Superior temporal gyrus (tissue), 1 donor: Measurements from ENCODE around the gene PXMP2.
"Not testable (repeated sequence)": the region's sequence is repeated elsewhere in the genome, so short reads cannot be mapped to it uniquely, and the experiment has no call there.

Experiments
- DNase-seq: peaks from one replicate; pipeline ENCODE4 v3.0.0-alpha.2; 2016; ENCODE audit errors: extremely low spot score

The PXMP2 gene

DNA sequence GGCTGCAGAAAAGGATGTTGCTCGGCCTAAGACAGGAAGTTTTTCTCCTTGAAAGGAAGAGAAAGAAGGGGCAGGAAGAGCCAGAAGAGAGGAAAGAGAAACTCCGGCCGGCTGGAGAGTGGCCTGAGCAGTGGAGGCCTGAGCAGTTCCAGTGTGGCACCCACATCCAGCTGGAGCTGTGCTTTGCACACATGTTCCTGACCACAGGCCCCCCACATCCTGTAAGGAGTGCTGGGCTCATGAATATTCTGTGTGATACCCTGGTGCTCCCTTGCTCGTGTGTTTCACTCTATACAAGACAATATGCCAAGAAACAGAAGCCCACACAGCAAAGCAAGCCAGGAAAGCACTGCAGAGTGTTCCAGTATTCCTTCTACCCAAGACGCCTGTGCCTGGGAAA lies 27.3 kb upstream of the PXMP2 start:
- DNase-seq: no peak

DNA sequence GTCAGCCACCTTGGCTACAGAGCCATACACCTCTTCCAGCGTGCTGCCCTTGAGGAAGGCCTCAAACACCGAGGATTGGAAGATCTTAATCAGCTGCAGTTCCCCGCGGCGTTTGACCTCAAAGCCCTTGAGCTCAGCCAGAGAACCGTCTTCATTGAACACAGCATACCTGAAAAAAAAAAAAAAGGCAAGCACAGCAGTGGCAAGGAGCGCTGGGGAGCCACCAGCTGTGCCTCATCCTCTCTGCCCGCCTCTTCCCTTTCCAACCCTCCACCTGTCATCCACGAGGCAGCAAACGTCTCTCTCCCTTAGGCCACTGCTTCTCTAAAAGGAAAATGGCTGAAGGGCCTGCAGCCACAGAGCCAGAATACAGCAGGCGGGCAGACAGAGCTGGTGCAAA lies 26.4 kb upstream of the PXMP2 start:
- DNase-seq: no peak

DNA sequence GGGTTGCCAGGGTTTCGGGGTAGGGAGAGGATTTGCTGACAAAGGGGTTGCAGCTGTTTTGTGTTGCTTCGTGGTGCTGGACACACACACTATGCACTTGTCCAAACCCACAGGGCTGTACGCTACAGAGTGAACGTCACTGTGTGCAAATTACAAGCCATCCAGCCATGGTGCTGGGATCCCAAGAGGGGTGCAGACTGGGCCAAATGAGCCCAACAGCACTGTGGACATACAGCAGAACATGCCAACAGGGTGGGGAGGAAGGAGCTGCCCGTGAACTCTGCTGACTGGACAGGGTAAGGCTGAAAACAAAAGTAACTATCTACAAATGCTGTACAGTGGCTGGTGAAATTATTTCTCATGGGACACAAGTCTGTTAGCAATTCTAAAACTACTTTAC lies 25.4 kb upstream of the PXMP2 start:
- DNase-seq: no peak

DNA sequence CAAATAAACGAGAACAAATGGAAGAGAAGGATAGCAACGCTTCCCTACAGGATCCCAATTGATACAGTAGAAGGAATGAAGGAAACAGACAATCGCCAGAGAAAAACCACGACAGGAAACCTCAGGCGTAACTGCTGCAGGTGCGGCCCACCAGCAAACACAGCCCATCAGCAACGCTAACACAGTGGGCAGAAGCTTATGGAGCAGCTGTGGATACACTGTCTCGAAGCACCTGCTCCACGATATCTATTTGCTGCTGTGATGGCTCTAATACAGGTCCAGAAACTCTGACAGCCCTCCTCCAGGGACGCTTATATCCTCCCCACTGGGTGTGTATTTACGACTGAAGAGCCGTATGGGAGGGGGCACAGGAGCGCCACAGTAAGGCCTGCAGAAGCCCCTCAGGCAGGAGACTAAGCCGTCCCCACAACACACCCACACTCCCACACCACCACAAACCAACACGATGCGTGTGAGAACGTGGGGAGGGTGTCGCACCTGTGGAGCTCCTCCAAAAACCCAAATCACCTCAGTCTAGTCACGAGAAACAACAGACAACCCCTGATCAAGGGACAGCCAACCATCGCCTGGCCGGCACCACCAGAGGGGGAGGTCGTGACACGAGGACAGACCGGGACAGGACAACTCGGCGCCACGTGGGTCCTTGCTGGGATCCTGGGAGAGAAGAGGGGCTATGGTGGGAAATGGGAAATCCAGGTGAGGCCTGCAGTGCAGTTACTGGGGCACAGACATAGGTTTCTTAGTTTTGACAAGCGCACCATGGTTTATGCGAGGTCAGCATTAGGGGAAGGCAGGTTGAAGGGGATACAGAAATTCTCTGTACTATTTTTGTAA lies 24.3 kb upstream of the PXMP2 start:
- DNase-seq: no peak

DNA sequence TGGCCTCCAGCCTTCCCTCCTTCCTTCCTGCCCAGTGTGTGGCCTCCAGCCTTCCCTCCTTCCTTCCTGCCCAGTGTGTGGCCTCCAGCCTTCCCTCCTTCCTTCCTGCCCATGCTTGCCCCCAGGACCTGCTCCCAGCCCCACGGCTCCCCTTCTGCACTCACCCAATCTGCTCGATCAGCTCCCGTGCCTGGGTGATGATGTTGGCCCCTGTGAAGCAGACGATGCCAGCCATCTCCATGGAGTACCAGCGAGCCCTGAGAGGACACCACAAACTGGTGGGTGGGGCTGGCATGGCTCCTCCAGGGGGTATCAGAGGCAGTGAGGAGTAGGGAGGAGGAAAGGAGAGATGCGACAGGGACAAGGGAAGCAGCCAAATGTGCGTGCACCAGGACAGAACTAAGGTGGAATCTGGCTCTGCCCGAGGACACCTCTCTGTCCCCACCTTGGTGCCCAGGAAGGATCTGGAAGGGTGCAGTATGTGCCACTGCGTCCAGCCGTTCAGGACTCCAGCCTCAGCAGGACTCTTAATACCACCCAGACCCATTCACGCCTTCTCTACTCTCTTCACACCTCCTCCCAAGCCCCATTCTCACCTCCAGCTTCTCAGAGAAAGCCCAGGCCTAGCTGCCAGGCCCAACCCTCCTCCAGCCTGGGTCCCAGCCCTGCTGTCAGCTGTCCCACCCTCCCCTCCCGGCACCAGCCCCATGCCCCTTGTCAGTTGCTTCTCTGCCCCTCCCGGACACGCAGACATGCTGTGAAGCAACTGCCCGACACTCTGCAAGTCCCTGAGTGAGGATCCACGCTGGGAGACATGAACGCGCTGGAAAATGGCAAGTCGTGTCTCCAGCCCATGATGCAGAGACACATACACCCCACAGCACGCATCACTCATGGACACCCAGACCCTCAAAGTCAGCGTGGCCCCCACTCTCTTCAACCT lies 22.9 kb upstream of the PXMP2 start:
- no peak for DNase-seq

DNA sequence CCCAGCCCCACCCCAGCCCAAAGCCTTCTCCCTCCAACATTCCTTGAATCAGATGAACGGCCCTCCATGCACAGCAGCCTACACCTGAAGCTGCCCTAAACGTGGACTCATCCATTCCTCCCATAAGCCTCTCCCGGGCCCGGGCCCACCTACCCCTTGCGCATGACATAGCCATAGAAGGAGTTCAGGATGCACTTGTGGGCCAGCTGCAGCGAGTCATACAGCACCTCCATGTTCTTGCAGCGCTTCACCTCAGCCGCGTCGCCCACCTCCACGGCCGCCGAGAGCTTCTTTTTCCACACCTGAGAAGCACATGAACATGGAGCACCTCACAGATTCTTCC lies 22.3 kb upstream of the PXMP2 start:
- DNase-seq: no peak

DNA sequence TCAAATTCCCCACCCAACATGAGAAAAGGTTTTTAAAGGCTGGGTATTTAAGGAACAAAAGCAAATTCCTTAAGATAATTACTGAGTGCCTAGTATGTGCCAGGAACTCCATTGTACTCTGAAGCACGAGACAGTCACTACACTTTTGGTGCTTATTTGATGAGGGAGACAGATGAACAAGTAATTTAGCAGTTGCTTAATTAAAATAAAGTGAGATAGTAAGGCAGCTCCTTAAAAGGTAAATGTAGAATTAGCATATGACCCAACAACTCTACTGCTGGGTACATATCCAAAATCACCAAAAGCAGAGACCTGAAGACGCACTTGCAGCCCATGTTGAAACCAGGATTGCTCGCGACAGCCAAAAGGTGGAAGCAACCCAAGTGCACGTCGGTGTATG lies 21.6 kb upstream of the PXMP2 start:
- no peak for DNase-seq

DNA sequence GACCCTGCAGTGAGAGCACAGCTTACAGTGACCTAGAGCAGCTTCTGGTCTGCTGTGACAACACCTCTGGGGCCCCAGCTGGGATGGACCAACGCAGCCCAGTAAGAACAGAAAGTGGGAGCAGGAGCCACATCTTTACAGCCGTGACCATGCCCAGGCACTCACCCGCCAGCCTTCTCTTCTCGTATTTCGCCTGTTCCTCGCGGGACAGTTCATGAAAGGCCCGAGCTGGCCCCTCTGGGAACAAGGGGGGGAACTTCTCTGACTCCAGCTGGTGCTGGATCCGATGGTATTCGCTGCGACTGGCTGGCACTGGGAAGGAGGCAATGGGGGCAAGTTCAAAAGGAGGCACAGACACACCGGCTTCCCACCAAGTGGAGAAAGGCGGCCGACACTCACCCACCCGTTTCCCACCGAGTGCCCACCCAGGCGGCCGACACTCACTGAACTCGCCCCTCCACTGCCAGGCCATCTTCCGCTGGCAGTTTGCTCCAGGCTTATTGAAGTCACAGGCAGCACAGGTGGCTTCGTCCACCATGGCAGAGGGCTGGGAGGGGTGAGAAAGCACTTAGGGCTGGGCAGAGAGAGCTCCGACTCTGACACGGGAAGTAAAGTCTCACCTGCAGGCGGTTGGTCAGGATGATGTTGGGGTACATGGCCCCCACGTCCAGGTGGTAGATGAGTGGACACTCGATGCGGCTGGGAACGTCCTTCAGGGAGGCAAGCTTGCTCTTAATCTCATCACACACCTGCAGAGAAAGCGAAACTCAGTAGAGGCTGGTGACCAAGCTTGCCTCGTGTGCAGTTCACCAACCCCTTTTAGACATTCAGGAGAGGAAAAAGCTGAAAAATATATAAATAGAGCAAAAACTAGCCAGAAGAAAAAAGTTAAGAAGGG lies 18.9 kb upstream of the PXMP2 start:
- DNase-seq: no peak

DNA sequence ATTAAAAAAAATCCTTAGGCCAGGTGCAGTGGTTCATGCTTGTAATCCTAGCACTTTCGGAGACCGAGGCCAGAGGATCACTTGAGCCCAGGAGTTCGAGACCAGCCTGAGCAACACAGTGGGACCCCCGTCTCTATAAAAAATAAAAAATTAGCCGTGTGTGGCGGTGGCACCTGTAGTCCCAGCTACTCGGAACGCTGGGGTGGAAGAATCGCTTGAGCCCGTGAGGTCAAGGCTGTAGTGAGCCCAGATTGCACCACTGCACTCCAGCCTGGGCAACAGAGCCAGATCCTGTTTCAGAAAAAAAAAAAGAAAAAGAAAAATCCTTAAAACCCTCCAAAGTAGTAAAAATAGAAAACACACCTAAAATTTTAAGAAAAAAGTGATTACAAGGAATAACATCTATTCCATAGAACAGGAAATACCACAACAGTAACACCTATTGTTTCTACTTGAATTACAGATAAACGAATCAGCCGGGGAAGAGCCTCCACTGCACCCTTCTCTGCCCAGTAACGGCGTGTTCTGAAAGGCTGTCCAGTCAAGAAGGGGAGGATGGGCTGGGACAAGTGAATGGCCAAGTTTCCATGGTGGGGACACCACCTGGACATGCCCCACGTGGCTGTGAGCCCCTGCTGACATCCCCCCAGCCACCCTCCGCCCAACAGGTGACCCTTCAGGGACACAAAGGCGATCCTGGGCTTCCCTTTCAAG lies 18.1 kb upstream of the PXMP2 start:
- DNase-seq: no peak

DNA sequence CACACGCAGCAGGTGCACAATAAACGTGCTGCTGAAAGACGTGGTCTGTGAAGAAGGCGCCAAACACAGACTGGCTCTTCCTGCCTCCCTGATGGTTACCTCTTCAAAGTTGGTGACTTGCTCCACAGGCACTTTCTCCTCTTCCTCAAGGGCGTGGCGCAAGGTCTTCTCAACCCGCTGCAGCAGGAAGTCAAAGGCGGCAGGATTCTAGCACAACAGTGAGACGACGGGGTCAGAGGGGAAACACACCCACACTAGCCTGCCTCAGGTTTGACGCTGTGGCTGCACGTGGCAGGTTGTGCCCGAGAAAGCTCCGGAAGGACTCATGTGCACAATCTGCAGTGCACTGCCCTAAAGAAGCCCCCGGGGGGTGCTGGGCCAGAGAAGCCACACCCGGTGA lies 15.3 kb upstream of the PXMP2 start:
- no peak for DNase-seq

DNA sequence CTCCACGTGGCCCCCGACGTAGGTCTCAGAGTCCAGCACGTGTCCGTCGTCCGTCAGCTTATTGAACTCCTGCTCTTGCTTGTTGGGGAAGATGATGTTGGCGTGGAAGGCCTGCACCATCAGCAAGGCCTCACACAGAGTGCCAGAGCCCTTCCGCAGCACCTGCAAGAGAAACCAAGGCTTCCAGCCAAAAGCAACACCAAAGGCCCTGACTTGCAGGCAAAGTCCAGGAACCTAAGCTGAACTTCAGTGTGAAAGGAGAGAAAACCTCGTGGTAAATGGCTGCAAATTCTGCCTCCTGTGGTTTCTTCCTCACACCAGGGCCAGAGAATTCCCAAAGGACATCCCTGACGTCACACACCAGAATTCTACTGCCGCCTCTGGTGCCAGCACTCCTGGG lies 14.7 kb upstream of the PXMP2 start:
- no peak for DNase-seq

DNA sequence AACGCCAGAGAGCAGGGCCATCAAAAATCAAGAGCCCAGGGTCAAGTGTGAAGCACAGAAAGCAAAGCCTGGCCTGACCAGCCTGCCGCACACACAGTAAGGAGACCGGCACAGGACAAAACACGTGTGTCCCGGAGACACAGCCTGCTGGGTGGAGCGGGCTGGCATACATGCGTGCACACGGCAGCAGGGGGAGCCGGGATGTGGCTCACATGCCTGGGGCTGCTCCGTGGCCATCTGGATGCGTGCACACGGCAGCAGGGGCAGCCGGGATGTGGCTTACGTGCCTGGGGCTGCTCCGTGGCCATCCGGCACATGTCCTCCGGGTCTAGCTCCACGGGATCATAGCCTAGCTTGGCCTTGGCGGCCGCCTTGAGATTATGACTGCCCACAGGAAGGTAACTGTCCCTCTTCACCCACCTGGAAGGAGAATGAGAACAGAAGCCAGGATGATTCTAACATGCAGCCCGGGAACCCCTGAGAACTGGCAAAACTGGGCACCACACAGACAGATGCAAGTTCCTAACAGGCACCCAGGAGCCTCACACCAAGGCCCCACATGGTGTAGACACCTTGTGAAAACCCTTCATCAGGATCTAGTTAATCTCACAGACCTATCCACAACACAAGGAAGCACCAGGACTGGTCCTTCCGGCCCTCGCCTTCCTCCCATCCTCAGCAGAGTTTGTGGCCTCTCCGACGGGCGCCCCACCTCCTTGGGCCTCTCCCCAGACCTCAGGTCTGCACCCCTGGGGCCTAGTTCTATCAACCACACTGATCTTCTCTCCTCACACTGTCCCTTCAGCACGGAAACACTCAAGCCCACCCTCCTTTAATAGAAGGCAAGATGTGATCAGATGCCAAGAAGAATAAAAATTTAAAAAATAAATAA lies 13.9 kb upstream of the PXMP2 start:
- no peak for DNase-seq

DNA sequence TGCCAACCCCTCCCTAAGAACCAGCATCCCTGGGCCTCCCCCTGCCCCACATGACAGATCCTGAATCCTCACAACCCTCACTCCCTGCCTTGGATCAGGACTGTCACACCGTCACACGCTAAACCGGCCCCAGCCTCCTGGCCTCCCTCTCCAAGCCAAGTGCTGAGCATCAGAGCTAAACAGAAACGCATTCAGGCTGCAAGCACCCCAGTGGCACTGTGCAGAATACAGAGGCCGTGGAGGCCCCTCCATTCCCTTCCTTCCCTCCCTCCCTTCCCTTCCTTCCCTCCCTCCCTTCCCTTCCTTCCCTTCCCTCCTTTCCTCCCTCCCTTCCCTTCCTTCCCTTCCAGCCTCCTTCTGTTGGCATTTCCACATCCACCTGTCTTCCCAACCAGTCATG lies 12.8 kb upstream of the PXMP2 start:
- DNase-seq: no peak

DNA sequence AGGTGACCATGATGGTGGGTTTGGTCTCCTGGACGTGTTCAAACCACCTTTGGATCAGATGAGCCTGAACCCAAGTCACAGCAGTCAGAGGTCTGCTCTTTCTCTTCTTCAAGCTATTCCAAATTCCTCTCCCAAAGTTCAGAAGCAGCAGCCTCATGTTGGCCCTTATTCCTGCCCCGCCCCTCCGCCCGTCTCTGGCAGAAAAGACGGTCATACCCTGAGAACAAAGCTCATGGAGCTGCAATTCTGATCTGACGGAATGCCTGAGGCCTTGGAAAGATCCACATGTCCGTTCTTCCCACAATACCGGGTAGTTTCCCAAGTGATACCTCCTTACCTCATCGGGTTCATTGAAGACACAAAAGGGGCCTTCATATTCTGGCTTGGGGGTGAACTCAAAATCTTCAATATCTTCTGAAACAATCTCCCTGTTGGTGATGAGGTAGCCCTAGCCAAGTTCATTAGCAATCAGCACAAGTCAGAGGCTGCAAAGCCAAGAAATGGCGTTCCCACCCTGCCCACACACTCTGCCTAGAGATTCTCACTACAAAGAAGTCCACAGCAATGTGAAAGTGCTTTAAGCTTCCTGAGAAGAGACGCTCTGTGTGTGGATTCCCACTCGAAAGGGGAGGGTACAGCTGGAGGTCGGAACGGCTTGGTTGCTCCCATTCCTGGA lies 11.5 kb upstream of the PXMP2 start:
- no peak for DNase-seq

DNA sequence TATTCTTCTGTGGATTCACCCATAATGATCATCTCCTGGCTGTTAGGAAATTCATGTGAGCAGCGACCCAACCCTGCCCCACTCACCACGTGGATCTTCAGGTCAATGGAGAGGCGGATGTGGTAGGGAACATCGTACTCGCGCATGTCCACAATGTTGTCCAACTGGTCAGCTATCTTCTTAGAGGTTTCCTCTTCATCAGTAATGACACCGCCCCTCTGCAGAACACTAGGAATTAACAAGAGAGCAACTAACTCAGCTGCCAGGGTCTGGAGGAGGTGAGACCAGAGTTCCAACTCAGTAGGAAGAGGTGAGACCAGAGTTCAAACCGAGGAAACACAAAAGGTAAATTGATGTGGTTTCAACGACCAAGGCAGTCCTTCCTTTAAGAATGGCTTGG lies 9.9 kb upstream of the PXMP2 start:
- DNase-seq: no peak

DNA sequence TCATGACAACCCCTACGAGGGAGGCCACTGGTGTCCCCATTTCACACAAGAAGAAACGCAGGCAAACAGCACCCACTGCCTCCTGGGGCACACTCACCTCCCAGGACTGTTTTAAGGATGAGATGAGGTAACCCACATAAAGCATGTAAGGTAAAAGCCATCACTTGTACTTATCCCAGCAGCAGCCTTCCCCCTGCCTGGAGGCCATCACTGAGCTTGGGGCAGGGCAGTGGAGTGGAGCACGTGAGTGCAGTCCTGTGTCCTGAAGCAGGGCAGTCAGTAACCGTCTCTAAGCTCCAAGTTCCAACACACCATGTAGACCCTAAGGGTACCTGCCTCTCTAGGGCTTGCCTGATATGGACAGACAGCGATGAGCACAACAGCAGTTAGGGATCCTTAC lies 2.0 kb upstream of the PXMP2 start:
- DNase-seq: no peak

DNA sequence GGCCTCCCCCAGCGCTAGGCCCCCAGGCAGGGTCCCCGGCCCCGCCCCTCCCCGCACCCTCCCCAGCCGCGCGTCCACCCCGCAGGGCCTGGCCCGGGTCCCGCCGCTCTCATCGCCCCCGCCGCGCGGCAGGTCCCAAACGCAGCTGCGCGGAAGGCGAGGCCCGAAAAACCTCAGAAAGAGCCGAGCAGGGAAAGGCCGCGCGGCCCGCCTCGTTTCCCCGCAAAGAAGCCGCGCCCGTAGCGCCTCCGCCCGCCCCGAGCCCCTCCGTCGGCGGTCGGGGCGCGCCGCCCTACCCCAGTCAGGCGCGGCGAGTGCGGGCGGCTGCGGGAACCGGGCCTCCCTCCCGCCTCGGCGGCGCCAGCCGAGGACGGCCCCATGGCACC lies 569 bp upstream of the PXMP2 start:
- no peak for DNase-seq

DNA sequence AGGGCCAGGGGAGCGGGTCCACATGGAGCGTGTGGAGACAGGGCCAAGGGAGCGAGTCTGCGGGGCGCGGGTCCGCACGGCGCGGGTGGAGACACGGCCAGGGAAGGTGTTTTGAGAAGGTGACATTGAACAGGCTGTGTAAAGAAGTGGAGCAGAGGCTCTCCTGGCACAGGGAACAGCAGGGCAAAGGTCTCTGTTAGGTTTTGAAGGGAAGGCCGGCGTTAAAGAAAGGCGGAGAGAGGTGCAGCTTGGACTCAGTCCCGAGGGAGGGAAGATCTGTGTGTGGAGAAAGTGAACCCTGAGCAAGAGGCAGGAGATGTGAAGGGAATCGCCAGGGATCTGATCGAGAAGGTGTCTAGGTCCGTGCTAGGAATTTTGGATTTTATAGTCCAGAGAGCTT lies 1.8 kb downstream of the PXMP2 start:
- DNase-seq: no peak

DNA sequence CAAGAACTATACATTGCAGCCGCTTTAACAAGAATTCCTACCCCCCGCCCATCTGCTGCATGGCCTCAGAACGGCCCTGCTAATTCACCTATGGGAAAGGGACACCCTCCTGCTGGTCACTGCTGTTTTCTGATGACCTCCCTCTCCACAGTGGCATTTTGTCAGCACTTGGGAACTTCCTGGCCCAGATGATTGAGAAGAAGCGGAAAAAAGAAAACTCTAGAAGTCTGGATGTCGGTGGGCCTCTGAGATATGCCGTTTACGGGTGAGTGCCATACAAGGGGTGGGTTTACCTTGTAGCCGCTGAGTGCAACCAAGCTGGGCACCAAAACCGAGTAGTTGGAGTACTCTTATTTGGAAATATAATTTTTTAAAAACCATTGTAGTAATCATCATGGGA lies 2.7 kb downstream of the PXMP2 start:
- no peak for DNase-seq

DNA sequence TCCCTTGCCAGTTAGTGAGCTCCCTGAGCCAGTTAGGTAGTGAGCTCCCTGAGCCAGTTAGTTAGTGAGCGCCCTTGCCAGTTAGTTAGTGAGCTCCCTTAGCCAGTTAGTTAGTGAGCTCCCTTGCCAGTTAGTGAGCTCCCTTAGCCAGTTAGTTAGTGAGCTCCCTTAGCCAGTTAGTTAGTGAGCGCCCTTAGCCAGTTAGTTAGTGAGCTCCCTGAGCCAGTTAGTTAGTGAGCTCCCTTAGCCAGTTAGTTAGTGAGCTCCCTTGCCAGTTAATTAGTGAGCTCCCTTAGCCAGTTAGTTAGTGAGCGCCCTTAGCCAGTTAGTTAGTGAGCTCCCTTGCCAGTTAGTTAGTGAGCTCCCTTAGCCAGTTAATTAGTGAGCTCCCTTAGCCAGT lies 4.6 kb downstream of the PXMP2 start:
- DNase-seq: not testable (repeated sequence)
